ENCODE measurements around the gene AK5.
A peak's percentile ranks its signal among the peaks of the same experiment; 100 is the strongest.

AK5 gene

GRCh38 chr1:77361621-77362020 is 79.8 kb downstream of the AK5 start:
- no peak for DNase-seq (ENCODE audit: low read depth)
- TF ChIP-seq, protein P1, sequence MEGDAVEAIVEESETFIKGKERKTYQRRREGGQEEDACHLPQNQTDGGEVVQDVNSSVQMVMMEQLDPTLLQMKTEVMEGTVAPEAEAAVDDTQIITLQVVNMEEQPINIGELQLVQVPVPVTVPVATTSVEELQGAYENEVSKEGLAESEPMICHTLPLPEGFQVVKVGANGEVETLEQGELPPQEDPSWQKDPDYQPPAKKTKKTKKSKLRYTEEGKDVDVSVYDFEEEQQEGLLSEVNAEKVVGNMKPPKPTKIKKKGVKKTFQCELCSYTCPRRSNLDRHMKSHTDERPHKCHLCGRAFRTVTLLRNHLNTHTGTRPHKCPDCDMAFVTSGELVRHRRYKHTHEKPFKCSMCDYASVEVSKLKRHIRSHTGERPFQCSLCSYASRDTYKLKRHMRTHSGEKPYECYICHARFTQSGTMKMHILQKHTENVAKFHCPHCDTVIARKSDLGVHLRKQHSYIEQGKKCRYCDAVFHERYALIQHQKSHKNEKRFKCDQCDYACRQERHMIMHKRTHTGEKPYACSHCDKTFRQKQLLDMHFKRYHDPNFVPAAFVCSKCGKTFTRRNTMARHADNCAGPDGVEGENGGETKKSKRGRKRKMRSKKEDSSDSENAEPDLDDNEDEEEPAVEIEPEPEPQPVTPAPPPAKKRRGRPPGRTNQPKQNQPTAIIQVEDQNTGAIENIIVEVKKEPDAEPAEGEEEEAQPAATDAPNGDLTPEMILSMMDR (IDR thresholded peaks at IDR 0.05; ENCODE audit: low read length, missing control alignments), result no peak
- H3K4me3 ChIP-seq (replicated peaks; ENCODE audit: low read depth, low read length), result no peak overlapping the region

GRCh38 chr1:77370161-77370560 is 88.3 kb downstream of the AK5 start:
- TF ChIP-seq, protein P1 (IDR thresholded peaks at IDR 0.05; ENCODE audit: low read length, missing control alignments), result no peak
- DNase-seq (ENCODE audit: low read depth), result no peak
- H3K4me3 ChIP-seq (replicated peaks; ENCODE audit: low read depth, low read length), result no peak overlapping the region

- no peak overlapping the region for H3K4me3 ChIP-seq (replicated peaks; ENCODE audit: low read depth, low read length)
- TF ChIP-seq, protein P1 (IDR thresholded peaks at IDR 0.05; ENCODE audit: low read length, missing control alignments), result no peak
- DNase-seq (ENCODE audit: low read depth), result peak; percentile 76
Measured at GRCh38 chr1:77370583-77371306, 88.9 kb downstream of the AK5 start.

GRCh38 chr1:77371396-77371795 is 89.6 kb downstream of the AK5 start:
- TF ChIP-seq, protein P1 (IDR thresholded peaks at IDR 0.05; ENCODE audit: low read length, missing control alignments), result no peak
- no peak for DNase-seq (ENCODE audit: low read depth)

DNA sequence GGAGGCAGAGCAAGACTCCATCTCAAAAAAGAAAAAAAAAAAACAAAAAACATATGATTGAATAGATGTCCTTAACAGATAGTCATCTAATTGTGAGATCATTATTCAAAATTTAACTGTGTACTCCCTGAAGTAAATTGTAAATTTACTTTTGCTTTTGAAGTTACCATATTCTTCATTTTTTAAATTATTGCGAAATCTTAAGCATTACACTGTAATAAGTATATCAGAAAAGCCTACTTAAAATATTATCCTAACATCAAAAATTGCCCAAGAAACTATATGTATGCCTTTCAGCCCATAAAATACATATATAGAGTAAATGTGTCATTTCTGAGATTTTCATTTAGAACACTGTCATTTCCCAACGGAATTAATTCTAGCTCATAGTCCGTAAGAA is 91.9 kb downstream of the AK5 start:
- H3K4me3 ChIP-seq (replicated peaks; ENCODE audit: low read depth, low read length), result no peak overlapping the region
- TF ChIP-seq, protein P1 (IDR thresholded peaks at IDR 0.05; ENCODE audit: low read length, missing control alignments), result no peak
- no peak for DNase-seq (ENCODE audit: low read depth)

More at GRCh38 chr1:77371396-77371795, 89.6 kb downstream of the AK5 start:
- H3K4me3 ChIP-seq (replicated peaks; ENCODE audit: low read depth, low read length), result no peak overlapping the region

DNA sequence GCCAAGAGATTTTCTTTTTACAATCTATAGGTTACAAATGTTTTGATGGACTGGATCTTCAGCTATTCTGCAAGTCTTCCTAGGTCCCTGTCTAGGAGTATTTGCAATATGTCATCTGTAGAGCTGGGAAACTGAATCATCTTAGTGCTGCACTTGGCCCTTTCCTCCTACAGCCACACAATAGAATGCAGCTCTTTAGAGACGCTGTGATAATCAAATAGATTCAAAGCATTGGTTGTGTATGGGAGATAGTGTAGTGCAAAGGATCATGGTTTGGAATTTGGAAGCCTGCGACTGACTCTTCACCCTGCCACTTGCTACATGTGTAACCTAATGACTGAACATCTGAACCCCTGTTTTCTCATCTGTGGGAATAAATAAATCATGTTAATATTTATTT is 93.7 kb downstream of the AK5 start:
- no peak overlapping the region for H3K4me3 ChIP-seq (replicated peaks; ENCODE audit: low read depth, low read length)
- no peak for DNase-seq (ENCODE audit: low read depth)
- TF ChIP-seq, protein P1 (IDR thresholded peaks at IDR 0.05; ENCODE audit: low read length, missing control alignments), result no peak

DNA sequence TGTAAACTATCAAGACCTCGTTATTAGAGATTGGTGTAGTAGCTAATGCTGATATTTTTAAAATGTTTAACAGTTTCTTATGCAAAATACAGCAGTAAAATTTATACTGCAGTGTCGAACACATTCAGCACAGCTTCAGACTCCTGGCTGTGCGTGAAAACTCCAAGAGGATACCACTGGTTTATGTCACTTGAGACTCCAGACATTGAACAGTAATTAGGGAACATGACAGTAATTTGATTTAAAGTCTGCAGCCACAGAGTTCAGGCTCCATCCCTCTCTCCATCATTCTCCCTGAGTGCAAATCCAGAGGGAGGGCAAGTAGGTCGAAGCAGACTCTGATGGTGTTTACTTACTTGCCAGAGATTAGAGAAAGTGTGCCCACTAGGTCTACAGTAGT is 94.2 kb downstream of the AK5 start:
- TF ChIP-seq, protein P1 (IDR thresholded peaks at IDR 0.05; ENCODE audit: low read length, missing control alignments), result no peak
- no peak for DNase-seq (ENCODE audit: low read depth)
- H3K4me3 ChIP-seq (replicated peaks; ENCODE audit: low read depth, low read length), result no peak overlapping the region
